Endothelial cell of umbilical vein (primary cell): Measurements from ENCODE around the gene IFI35. TPM values are rescaled to one million over a fixed set of nuclear protein-coding genes. Genes with fewer than 3 reads are reported as not detected.

Experiments
- BruUV-seq: library from RNA; stranded (reverse); fragments of 400-500 nt; replicated peaks from 2 replicates; lab custom pipeline; 2021; lab: Mats Ljungman, UMichigan
- CTCF ChIA-PET: fragments of 300-600, 350-600 bp; sonication (Branson Sonifier 250); formaldehyde crosslinking; loops from one replicate; lab custom pipeline; 2021; ENCODE audit warnings: antibody characterized with exemption, inconsistent platforms; lab: Charles Lee
- POLR2A ChIA-PET: fragments of 300-600, 350-600 bp; sonication (Branson Sonifier 250); formaldehyde crosslinking; loops from one replicate; lab custom pipeline; 2021; ENCODE audit warnings: antibody characterized with exemption, inconsistent platforms; lab: Charles Lee
- DNase-seq: peaks from one replicate; pipeline ENCODE4 v3.0.0-alpha.2; 2011; ENCODE audit warnings: low read depth, low spot score
- FAIRE-seq: peaks from 2 replicates; lab custom pipeline; 2011; peaks lifted over from hg19 to GRCh38; lab: Jason Lieb, UNC
- H2AFZ ChIP-seq: 2 replicates; pipeline ENCODE4 v1.6.0; 2012; ENCODE audit warnings: low read depth, low read length, control low read depth, inconsistent platforms
- H3K27ac ChIP-seq: 2 replicates; pipeline ENCODE4 v1.5.1; 2011; ENCODE audit warnings: low read depth, mild to moderate bottlenecking, control low read depth, low read length, moderate library complexity; ENCODE audit not compliant: insufficient read depth
- H3K27me3 ChIP-seq, 2 experiments: 2 replicates each; pipeline versions ENCODE4 v1.6.0 to v1.6.1; 2011; ENCODE audit warnings: low read length in 2 of 2, mixed read lengths in 1 of 2; ENCODE audit not compliant: control insufficient read depth in 2 of 2, insufficient read depth in 2 of 2
- H3K36me3 ChIP-seq, 2 experiments: 2 replicates in 1 of 2; 3 replicates in 1 of 2; pipeline ENCODE4 v1.5.1; 2011; ENCODE audit warnings: low read length in 2 of 2, mild to moderate bottlenecking in 1 of 2, moderate library complexity in 1 of 2; ENCODE audit not compliant: control insufficient read depth in 2 of 2, insufficient read depth in 2 of 2; ENCODE audit errors: extremely low read depth in 1 of 2
- H3K4me1 ChIP-seq: 3 replicates; pipeline ENCODE4 v1.5.1; 2011; ENCODE audit warnings: mild to moderate bottlenecking, low read length; ENCODE audit not compliant: control insufficient read depth, insufficient read depth; ENCODE audit errors: extremely low read depth
- H3K4me2 ChIP-seq: 2 replicates; pipeline ENCODE4 v1.6.1; 2011; ENCODE audit warnings: low read length, control low read depth, mixed read lengths; ENCODE audit not compliant: insufficient read depth
- H3K4me3 ChIP-seq, 3 experiments: fragments of 200-600 bp in 1 of 3; sonication (generic), shearing (Covaris generic) in 1 of 3; replicated peaks in 1 of 3; 2 replicates each; pipeline ENCODE4 v1.5.1; 2011 to 2016; ENCODE audit warnings: control low read depth in 3 of 3, low read length in 3 of 3, mild to moderate bottlenecking in 2 of 3, inconsistent platforms in 1 of 3, low read depth in 1 of 3, moderate library complexity in 1 of 3; ENCODE audit not compliant: insufficient read depth in 1 of 3
- H3K79me2 ChIP-seq: 2 replicates; pipeline ENCODE4 v1.6.0; 2012; ENCODE audit warnings: low read length, inconsistent platforms; ENCODE audit not compliant: control insufficient read depth, insufficient read depth
- H3K9ac ChIP-seq: replicated peaks from 2 replicates; pipeline ENCODE3; 2011; ENCODE audit warnings: low read length, control low read depth; ENCODE audit not compliant: insufficient read depth; ENCODE audit errors: extremely low read depth
- H3K9me1 ChIP-seq: replicated peaks from 3 replicates; pipeline ENCODE4 v1.6.0; 2011; ENCODE audit warnings: mild to moderate bottlenecking, low read length; ENCODE audit not compliant: control insufficient read depth, insufficient read depth; ENCODE audit errors: extremely low read depth
- H3K9me3 ChIP-seq: replicated peaks from 2 replicates; pipeline ENCODE4 v1.5.1; 2012; ENCODE audit warnings: low read length, inconsistent platforms; ENCODE audit not compliant: control insufficient read depth, insufficient read depth
- H4K20me1 ChIP-seq: replicated peaks from 2 replicates; pipeline ENCODE3; 2011; ENCODE audit warnings: mild to moderate bottlenecking, low read length; ENCODE audit not compliant: control insufficient read depth, insufficient read depth; ENCODE audit errors: extremely low read depth
- EZH2 ChIP-seq: IDR thresholded peaks from 2 replicates; pipeline ENCODE4 v1.6.1; 2012; ENCODE audit warnings: borderline replicate concordance, low read depth, mild to moderate bottlenecking, moderate library complexity, low read length, inconsistent platforms; ENCODE audit not compliant: severe bottlenecking
- FOS ChIP-seq: IDR thresholded peaks from 2 replicates; pipeline ENCODE4 v1.6.1; 2011; ENCODE audit warnings: mild to moderate bottlenecking, low read length, moderate library complexity, borderline replicate concordance; ENCODE audit not compliant: insufficient read depth
- GATA2 ChIP-seq: IDR thresholded peaks from 2 replicates; pipeline ENCODE4 v1.7.0; 2011; ENCODE audit warnings: low read depth, mild to moderate bottlenecking, moderate library complexity, mixed read lengths, low read length; ENCODE audit not compliant: insufficient read length, insufficient read depth
- JUN ChIP-seq: IDR thresholded peaks from 2 replicates; pipeline ENCODE4 v1.6.1; 2011; ENCODE audit warnings: borderline replicate concordance, low read depth; ENCODE audit not compliant: insufficient read length, insufficient read depth
- MYC ChIP-seq: IDR thresholded peaks from one replicate; pipeline ENCODE4 v1.6.1; 2011; ENCODE audit warnings: mild to moderate bottlenecking, low read depth, low read length
- POLR2A ChIP-seq: IDR thresholded peaks from 2 replicates; pipeline ENCODE4 v1.6.1; 2012; ENCODE audit warnings: low read depth, mild to moderate bottlenecking, control low read depth, low read length
- POLR2AphosphoS5 ChIP-seq: IDR thresholded peaks from 2 replicates; pipeline ENCODE4 v1.6.1; 2012; ENCODE audit warnings: low read depth, mild to moderate bottlenecking, control low read depth, low read length, moderate library complexity; ENCODE audit not compliant: insufficient read depth
- dilution Hi-C: fragments of 300-500 bp; cut with MboI; formaldehyde crosslinking; loops from one replicate; pipeline ENCODE4 v1.15.0; 2019; ENCODE audit warnings: low sequenced_read_pairs; ENCODE audit not compliant: extremely low pct_ligation_motif_present
- intact Hi-C: fragments of 100-400 bp; cut with micrococcal nuclease; formaldehyde crosslinking; loops from one replicate; pipeline ENCODE4 v1.10.0; 2022
- polyA plus RNA-seq, 4 experiments: library from polyadenylated mRNA; depleted of rRNA in 3 of 4; stranded (reverse) in 3 of 4; unstranded in 1 of 4; fragments of >200 nt; gene quantifications; 2 replicates each; pipeline versions ENCODE4 v1.2.1 to v1.2.3, GENCODE V29; 2011 to 2012; ENCODE audit warnings: missing spikeins in 1 of 4
- total RNA-seq: library from RNA; stranded (reverse); gene quantifications from 2 replicates; pipeline ENCODE4 v1.2.3, GENCODE V29; 2021
- TF ChIP-seq, protein P1 (sequence below): IDR thresholded peaks from 2 replicates; pipeline ENCODE4 v1.6.1; 2011; ENCODE audit not compliant: insufficient read depth, insufficient read length
- TF ChIP-seq, protein P2 (sequence below), 2 donors: IDR thresholded peaks; 1 replicate in 1 of 2; 2 replicates in 1 of 2; pipeline ENCODE4 v1.5.1; 2011; ENCODE audit warnings: low read length in 2 of 2, mild to moderate bottlenecking in 2 of 2, moderate library complexity in 2 of 2, control low read depth in 1 of 2, inconsistent platforms in 1 of 2, low read depth in 1 of 2; ENCODE audit not compliant: insufficient read depth in 1 of 2; ENCODE audit errors: extremely low read depth in 1 of 2

IFI35 gene
- total and polyA plus RNA-seq, 2 donors (not counting 3 experiments of a cell fraction or from before 2014, with no cell fraction given) = 11.1 to 22.5 TPM

DNA sequence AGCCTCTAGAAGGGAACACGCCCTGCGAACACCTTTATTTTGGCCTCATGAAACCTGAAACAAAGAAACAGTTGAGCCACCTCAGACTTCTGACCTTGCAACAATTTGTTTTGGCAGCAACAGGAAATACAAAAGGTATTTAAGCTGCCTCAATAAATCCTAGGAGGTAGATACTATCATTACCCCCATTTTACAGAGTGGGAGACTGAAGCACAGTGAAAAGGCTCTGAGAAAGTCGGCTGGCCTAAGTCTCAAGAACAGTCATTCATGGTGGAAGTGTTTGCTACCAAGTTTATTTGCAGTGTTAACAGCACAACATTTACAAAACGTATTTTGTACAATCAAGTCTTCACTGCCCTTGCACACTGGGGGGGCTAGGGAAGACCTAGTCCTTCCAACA, 37.4 kb downstream of the IFI35 start:
- Histone ChIP-seq H3K79me2 (no peaks in the 10 kb centered on the region), H3K9ac (no peak overlapping the region), H3K27ac (no peak overlapping the region), H4K20me1 (no peaks in the 10 kb centered on the region), H3K9me1 (no peaks in the 10 kb centered on the region), H3K4me2 (no peak overlapping the region), H3K4me1 (no peaks in the 10 kb centered on the region), H3K27me3 (no peaks in the 10 kb centered on the region), H3K36me3 (peaks cover 0 to 4% of the 10 kb centered on the region in 2 experiments), H2AFZ (no peak overlapping the region), H3K4me3 (no peak overlapping the region), H3K9me3 (no peaks in the 10 kb centered on the region)
- intact Hi-C loops (no loop called here), dilution Hi-C loops (no loop called here)
- DNase-seq (peak; percentile 10), FAIRE-seq (no peak)
- TF ChIP-seq EZH2 (no peak), JUN (no peak), POLR2A (no peak), MYC (no peak), POLR2AphosphoS5 (no peak), FOS (no peak), GATA2 (no peak)
- TF ChIP-seq, protein P1, sequence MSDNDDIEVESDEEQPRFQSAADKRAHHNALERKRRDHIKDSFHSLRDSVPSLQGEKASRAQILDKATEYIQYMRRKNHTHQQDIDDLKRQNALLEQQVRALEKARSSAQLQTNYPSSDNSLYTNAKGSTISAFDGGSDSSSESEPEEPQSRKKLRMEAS = no peak
- TF ChIP-seq, protein P2, sequence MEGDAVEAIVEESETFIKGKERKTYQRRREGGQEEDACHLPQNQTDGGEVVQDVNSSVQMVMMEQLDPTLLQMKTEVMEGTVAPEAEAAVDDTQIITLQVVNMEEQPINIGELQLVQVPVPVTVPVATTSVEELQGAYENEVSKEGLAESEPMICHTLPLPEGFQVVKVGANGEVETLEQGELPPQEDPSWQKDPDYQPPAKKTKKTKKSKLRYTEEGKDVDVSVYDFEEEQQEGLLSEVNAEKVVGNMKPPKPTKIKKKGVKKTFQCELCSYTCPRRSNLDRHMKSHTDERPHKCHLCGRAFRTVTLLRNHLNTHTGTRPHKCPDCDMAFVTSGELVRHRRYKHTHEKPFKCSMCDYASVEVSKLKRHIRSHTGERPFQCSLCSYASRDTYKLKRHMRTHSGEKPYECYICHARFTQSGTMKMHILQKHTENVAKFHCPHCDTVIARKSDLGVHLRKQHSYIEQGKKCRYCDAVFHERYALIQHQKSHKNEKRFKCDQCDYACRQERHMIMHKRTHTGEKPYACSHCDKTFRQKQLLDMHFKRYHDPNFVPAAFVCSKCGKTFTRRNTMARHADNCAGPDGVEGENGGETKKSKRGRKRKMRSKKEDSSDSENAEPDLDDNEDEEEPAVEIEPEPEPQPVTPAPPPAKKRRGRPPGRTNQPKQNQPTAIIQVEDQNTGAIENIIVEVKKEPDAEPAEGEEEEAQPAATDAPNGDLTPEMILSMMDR (IDR thresholded peaks at IDR 0.05; ENCODE audit: extremely low read depth in 1 of 2, insufficient read depth in 1 of 2, low read depth in 1 of 2, low read length in 2 of 2) = no peak
- CTCF ChIA-PET = interaction anchor here (0.6 kb wide), 1 partner anchor 15 kb away, joined by 5 read pairs; no protein-coding TSS in a partner anchor
- POLR2A ChIA-PET = interaction anchor here (1.1 kb wide), 1 partner anchor 178 kb away, joined by 3 read pairs; no protein-coding TSS in a partner anchor
- BruUV-seq = no TSS peak
